Measurements from ENCODE around the gene ZC3HAV1. TPM values are rescaled to one million over a fixed set of nuclear protein-coding genes. Genes with fewer than 3 reads are reported as not detected.
"Not testable (repeated sequence)": the region's sequence is repeated elsewhere in the genome, so short reads cannot be mapped to it uniquely, and the experiment has no call there.

ZC3HAV1 gene
- total RNA-seq, 4 donors from 2014 or later, result 30.3 to 38.2 (median 31.7) TPM

DNA sequence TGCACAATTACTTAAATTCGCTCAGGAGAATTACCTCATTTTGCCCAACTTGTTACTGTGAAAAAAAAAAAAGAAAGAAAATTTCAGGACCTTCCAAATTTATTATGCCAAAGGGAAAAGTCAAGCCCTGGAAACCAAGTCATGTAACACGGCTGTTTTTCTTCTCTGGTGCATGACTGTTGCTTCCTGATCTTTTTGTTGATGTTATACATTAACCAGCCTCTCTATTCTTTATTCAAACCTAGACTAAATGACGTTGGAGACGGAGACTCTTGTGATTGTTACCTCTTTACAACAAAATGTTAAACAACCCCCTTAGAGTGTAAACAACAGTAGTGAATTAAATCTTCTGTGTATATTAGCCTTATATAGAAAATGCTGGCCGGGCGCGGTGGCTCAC is 16.1 kb upstream of the ZC3HAV1 start:
- H3K4me3 ChIP-seq, result no peak overlapping the region
- TF ChIP-seq, protein P1, sequence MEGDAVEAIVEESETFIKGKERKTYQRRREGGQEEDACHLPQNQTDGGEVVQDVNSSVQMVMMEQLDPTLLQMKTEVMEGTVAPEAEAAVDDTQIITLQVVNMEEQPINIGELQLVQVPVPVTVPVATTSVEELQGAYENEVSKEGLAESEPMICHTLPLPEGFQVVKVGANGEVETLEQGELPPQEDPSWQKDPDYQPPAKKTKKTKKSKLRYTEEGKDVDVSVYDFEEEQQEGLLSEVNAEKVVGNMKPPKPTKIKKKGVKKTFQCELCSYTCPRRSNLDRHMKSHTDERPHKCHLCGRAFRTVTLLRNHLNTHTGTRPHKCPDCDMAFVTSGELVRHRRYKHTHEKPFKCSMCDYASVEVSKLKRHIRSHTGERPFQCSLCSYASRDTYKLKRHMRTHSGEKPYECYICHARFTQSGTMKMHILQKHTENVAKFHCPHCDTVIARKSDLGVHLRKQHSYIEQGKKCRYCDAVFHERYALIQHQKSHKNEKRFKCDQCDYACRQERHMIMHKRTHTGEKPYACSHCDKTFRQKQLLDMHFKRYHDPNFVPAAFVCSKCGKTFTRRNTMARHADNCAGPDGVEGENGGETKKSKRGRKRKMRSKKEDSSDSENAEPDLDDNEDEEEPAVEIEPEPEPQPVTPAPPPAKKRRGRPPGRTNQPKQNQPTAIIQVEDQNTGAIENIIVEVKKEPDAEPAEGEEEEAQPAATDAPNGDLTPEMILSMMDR (IDR thresholded peaks at IDR 0.05), result no peak
- TF ChIP-seq EP300 (IDR thresholded peaks at IDR 0.05) (no peak), POLR2A (IDR thresholded peaks at IDR 0.05) (no peak)
- H3K27ac ChIP-seq, result no peak overlapping the region
- no peaks in the 10 kb centered on the region for H3K4me1 ChIP-seq
- WGBS, 2 donors, result 78 to 81% methylated on average over 7 of the region's 7 CpGs
- no peak for DNase-seq (ENCODE audit: low spot score in 2 of 2)
- no peaks in the 10 kb centered on the region for H3K36me3 ChIP-seq
- no peaks in the 10 kb centered on the region for H3K27me3 ChIP-seq
- no peaks in the 10 kb centered on the region for H3K9me3 ChIP-seq

DNA sequence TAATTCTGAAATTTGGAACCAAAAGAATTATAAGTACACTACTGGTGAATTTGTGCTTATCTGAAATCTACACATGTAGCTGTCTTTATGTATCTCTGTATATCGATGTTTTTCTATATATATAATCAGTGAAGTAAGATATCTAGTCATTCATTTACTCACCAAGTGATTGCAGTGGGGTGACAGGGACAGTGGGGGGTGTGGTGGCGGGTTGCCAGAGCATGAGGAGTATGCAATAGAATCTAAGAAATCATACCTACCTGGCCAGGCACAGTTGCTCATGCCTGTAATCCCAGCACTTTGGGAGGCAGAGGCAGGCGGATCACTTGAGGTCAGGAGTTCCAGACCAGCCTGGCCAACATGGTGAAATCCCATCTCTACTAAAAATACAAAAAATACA is 15.5 kb upstream of the ZC3HAV1 start:
- not testable (repeated sequence) for H3K9me3 ChIP-seq; H3K4me3 ChIP-seq; H3K27ac ChIP-seq; H3K4me1 ChIP-seq; H3K36me3 ChIP-seq; DNase-seq (ENCODE audit: low spot score in 2 of 2); H3K27me3 ChIP-seq
- 91 to 92% methylated on average over 3 of the region's 3 CpGs for WGBS, 2 donors

DNA sequence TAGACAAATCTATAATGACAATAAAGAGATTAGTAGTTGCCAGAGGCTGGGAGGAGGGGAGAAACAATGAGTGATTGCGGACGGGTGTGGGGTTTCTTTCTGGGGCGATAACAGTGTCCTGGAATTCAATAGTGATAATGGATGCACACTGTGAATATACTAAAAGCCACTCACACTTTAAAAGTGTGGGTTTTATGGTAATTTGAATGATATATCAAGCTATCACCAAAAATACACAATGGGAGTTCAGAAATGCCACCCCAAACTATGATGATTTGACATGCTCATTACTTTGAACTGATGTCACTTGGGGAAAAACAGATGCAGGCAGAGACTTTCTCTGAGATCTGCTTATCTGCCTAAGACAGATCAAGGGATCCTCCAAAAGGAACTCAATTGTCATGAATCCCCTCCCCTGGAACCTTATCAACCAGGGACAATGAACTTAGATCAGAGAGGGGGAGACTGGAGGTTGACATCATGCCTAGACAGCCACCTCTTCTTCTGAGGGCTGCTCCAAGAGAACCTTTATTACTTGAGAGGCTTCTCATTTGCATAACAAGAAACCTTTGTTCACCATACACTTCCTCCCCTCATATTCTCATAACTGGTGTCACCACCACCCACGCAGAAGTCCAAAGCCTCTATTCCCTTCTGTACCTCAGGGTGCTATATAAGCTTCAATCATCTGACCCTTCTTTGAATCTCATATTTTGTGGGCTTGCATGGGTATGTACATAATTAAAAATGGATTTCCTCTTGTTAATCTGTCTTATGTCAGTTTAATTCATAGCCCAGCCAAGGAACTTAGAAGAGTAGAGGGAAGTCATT is 14.8 kb upstream of the ZC3HAV1 start:
- Histone ChIP-seq H3K36me3 (no peaks in the 10 kb centered on the region), H3K4me3 (no peak overlapping the region), H3K4me1 (no peaks in the 10 kb centered on the region), H3K9me3 (no peaks in the 10 kb centered on the region), H3K27ac (no peak overlapping the region), H3K27me3 (no peaks in the 10 kb centered on the region)
- TF ChIP-seq POLR2A (IDR thresholded peaks at IDR 0.05) (no peak), EP300 (IDR thresholded peaks at IDR 0.05) (no peak)
- TF ChIP-seq, protein P1 (IDR thresholded peaks at IDR 0.05), result no peak
- DNase-seq (ENCODE audit: low spot score in 2 of 2), result no peak
- WGBS, 2 donors, result 78 to 87% methylated on average over 4 of the region's 4 CpGs

DNA sequence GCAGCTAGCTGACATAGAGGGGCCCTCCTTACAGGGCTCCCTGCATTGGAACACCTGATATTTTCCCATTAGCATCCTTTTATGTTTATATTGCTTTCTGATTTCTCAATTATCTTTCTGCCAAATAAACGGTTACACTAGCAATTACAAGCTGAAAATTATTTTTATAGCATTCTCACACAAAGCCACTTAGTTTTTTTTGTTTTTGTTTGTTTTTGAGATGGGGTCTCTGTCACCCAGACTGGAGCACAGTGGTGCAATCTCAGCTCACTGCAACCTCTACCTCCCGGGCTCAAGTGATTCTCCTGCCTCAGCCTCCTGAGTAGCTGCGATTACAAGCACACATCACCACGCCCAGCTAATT is 9.9 kb upstream of the ZC3HAV1 start:
- no peaks in the 10 kb centered on the region for H3K36me3 ChIP-seq
- WGBS, 2 donors, result 89 to 92% methylated on average over 4 of the region's 4 CpGs
- DNase-seq (ENCODE audit: low spot score in 2 of 2), result no peak
- no peaks in the 10 kb centered on the region for H3K4me1 ChIP-seq
- H3K27ac ChIP-seq, result no peak overlapping the region
- TF ChIP-seq, protein P1 (IDR thresholded peaks at IDR 0.05), result no peak
- TF ChIP-seq EP300 (IDR thresholded peaks at IDR 0.05), result no peak
- no peak for TF ChIP-seq POLR2A (IDR thresholded peaks at IDR 0.05)
- H3K9me3 ChIP-seq, result no peaks in the 10 kb centered on the region
- H3K4me3 ChIP-seq, result no peak overlapping the region
- no peaks in the 10 kb centered on the region for H3K27me3 ChIP-seq

DNA sequence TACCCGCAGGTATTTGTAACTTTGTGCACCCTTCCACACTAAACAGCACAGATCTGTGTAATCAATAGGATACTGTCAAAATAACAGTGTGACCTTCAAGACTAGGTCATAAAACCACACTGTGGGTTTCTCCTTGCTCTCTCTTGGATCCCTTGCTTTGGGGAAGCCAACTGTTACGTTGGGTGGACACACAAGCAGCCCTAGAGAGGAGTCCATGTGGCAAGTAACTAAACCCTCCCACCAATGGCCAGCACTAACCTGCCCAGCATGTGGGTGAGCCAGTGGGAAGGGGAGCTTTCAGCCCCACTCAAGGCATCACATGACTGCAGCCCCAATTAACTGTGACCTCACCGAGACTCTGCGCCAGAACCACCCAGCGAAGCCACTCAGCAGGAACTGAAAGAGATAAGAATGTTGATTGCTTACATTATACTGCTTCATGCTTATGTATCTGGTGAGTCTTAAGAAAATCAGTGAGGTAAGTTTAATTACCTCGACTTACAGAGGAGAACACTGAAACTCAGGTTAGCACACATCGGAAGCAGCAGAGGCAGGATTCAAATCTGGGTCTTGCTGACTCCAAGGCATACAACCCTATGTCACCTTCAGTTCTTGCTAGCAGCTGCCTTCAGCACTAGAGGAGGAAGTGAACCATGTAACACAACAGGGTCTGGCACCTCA is 9.4 kb upstream of the ZC3HAV1 start:
- DNase-seq (ENCODE audit: low spot score in 2 of 2), result no peak
- H3K27ac ChIP-seq, result no peak overlapping the region
- H3K9me3 ChIP-seq, result no peaks in the 10 kb centered on the region
- no peak overlapping the region for H3K4me3 ChIP-seq
- H3K4me1 ChIP-seq, result no peaks in the 10 kb centered on the region
- 66 to 82% methylated on average over 7 of the region's 7 CpGs for WGBS, 2 donors
- TF ChIP-seq POLR2A (IDR thresholded peaks at IDR 0.05), result no peak
- TF ChIP-seq EP300 (IDR thresholded peaks at IDR 0.05), result no peak
- TF ChIP-seq, protein P1 (IDR thresholded peaks at IDR 0.05), result no peak
- no peaks in the 10 kb centered on the region for H3K27me3 ChIP-seq
- no peaks in the 10 kb centered on the region for H3K36me3 ChIP-seq
